Stomach (tissue), 4 donors: ENCODE measurements around the gene AKT1.

Experiments
- CTCF ChIP-seq, 7 experiments: fragments of 450-650 bp in 4 of 7; fragments of 200-600 bp in 3 of 7; sonication (generic) in 3 of 7; IDR thresholded peaks; one replicate each; pipeline ENCODE4 v1.5.1; 2016 to 2019; ENCODE audit warnings: antibody characterized with exemption in 7 of 7, control low read depth in 2 of 7, mild to moderate bottlenecking in 1 of 7
- EP300 ChIP-seq: sonication (generic); formaldehyde crosslinking; IDR thresholded peaks from one replicate; pipeline ENCODE4 v1.6.1; 2017; ENCODE audit warnings: antibody characterized with exemption
- POLR2AphosphoS5 ChIP-seq, 3 donors: sonication (generic); formaldehyde crosslinking; IDR thresholded peaks; one replicate each; pipeline ENCODE4 v1.6.1; 2016; ENCODE audit warnings: antibody characterized with exemption in 3 of 3

- TF ChIP-seq CTCF (IDR thresholded peaks at IDR 0.05): no peak
- TF ChIP-seq POLR2AphosphoS5 (IDR thresholded peaks at IDR 0.05): no peak
- TF ChIP-seq EP300: no peak
These were observed 66.9 kb downstream of the AKT1 start for GRCh38 chr14:104728631-104729030.
